HepG2 (cell line): Measurements from ENCODE around the gene PISD. TPM values are rescaled to one million over a fixed set of nuclear protein-coding genes. Genes with fewer than 3 reads are reported as not detected.

Experiments used
- ATAC-seq: fragments of 200-7000 bp; cut with Tn5 transposase; 3 replicates; pipeline ENCODE4 v1.9.1; 2020; ENCODE audit warnings: mild to moderate bottlenecking, moderate library complexity
- BruUV-seq: library from RNA; stranded (reverse); fragments of 400-500 nt; replicated peaks from 2 replicates; lab custom pipeline; 2021; lab: Mats Ljungman, UMichigan
- CTCF ChIA-PET: fragments of 300-600 bp; formaldehyde crosslinking; extraction: SDS; loops from one replicate; lab custom pipeline; 2021; ENCODE audit warnings: low total read pairs, inconsistent platforms, low intra/inter-chr PET ratio; lab: Yijun Ruan, JAX
- POLR2A ChIA-PET: fragments of 350-600 bp; sonication (Branson Sonifier 250); formaldehyde crosslinking; loops from one replicate; lab custom pipeline; 2020; ENCODE audit warnings: antibody characterized with exemption, inconsistent platforms; lab: Yijun Ruan, JAX
- DNase-seq: peaks from one replicate; pipeline ENCODE4 v3.0.0-alpha.2; 2015; ENCODE audit warnings: low spot score
- FAIRE-seq: peaks from 3 replicates; lab custom pipeline; 2011; peaks lifted over from hg19 to GRCh38; lab: Jason Lieb, UNC
- H2AFZ ChIP-seq: one replicate; pipeline ENCODE4 v1.6.1; 2011; ENCODE audit warnings: low read length, inconsistent platforms
- H3K27ac ChIP-seq: fragments of 300-600 bp; 3 replicates; pipeline ENCODE4 v1.8.0; 2011; ENCODE audit warnings: mixed run types, mild to moderate bottlenecking, mixed read lengths, low read length, inconsistent platforms; ENCODE audit not compliant: insufficient read depth; ENCODE audit errors: extremely low read length
- H3K27me3 ChIP-seq, 2 experiments: fragments of 200-600 bp in 1 of 2; 2 replicates in 1 of 2; 3 replicates in 1 of 2; pipeline versions ENCODE4 v1.6.0 to v1.8.0; 2011; ENCODE audit warnings: low read length in 2 of 2, mild to moderate bottlenecking in 2 of 2, moderate library complexity in 2 of 2, inconsistent platforms in 1 of 2; ENCODE audit not compliant: insufficient read depth in 2 of 2, control insufficient read depth in 1 of 2
- H3K36me3 ChIP-seq, 2 experiments: fragments of 200-600 bp in 1 of 2; replicated peaks in 1 of 2; 2 replicates in 1 of 2; 3 replicates in 1 of 2; pipeline versions ENCODE4 v1.5.1 to v1.8.0; 2011; ENCODE audit warnings: low read length in 2 of 2, inconsistent platforms in 1 of 2; ENCODE audit not compliant: insufficient read depth in 2 of 2, control insufficient read depth in 1 of 2
- H3K4me1 ChIP-seq: 2 replicates; pipeline ENCODE4 v1.5.1; 2012; ENCODE audit warnings: low read length, inconsistent platforms; ENCODE audit not compliant: insufficient read depth
- H3K4me2 ChIP-seq: 2 replicates; pipeline ENCODE4 v1.6.0; 2011; ENCODE audit warnings: low read depth, low read length, inconsistent platforms
- H3K4me3 ChIP-seq, 3 experiments: fragments of 200-600 bp in 1 of 3; sonication (generic), shearing (Covaris generic) in 1 of 3; replicated peaks in 1 of 3; 2 replicates each; pipeline ENCODE4 v1.5.1; 2011 to 2016; ENCODE audit warnings: low read length in 3 of 3, inconsistent platforms in 2 of 3, low read depth in 2 of 3, mild to moderate bottlenecking in 2 of 3, control low read depth in 1 of 3, mixed read lengths in 1 of 3; ENCODE audit not compliant: insufficient read depth in 1 of 3
- H3K79me2 ChIP-seq: one replicate; pipeline ENCODE4 v1.6.1; 2011; ENCODE audit warnings: low read length, inconsistent platforms; ENCODE audit not compliant: insufficient read depth
- H3K9ac ChIP-seq: 2 replicates; pipeline ENCODE4 v1.6.0; 2011; ENCODE audit warnings: mild to moderate bottlenecking, low read depth, low read length, inconsistent platforms; ENCODE audit not compliant: insufficient read depth
- H3K9me3 ChIP-seq: 2 replicates; pipeline ENCODE4 v1.5.1; 2012; ENCODE audit warnings: mild to moderate bottlenecking, low read length
- H4K20me1 ChIP-seq: 2 replicates; pipeline ENCODE4 v1.6.0; 2011; ENCODE audit warnings: inconsistent platforms, mild to moderate bottlenecking, low read length, moderate library complexity; ENCODE audit not compliant: insufficient read depth
- CBFB ChIP-seq: sonication (generic); formaldehyde crosslinking; IDR thresholded peaks from 2 replicates; pipeline ENCODE4 v1.4.0; 2020; ENCODE audit warnings: missing genetic modification reagents
- GATAD2A ChIP-seq: IDR thresholded peaks from 2 replicates; pipeline ENCODE4 v1.6.1; 2016
- HOXA9 ChIP-seq: sonication (generic); formaldehyde crosslinking; IDR thresholded peaks from 2 replicates; pipeline ENCODE4 v1.8.1; 2022; ENCODE audit warnings: missing genetic modification reagents, mild to moderate bottlenecking, moderate library complexity, borderline replicate concordance
- MED8 ChIP-seq: sonication (generic); formaldehyde crosslinking; IDR thresholded peaks from 2 replicates; pipeline ENCODE4 v1.8.1; 2023; ENCODE audit warnings: mild to moderate bottlenecking, missing genetic modification reagents; ENCODE audit not compliant: insufficient replicate concordance
- SP2 ChIP-seq: sonication (generic); formaldehyde crosslinking; IDR thresholded peaks from 2 replicates; pipeline ENCODE4 v1.5.1; 2020; ENCODE audit warnings: mild to moderate bottlenecking, missing genetic modification reagents
- STAG1 ChIP-seq: sonication (generic); formaldehyde crosslinking; IDR thresholded peaks from 2 replicates; pipeline ENCODE4 v1.4.0; 2020; ENCODE audit warnings: missing genetic modification reagents
- ZKSCAN5 ChIP-seq: sonication (generic); formaldehyde crosslinking; IDR thresholded peaks from 2 replicates; pipeline ENCODE4 v1.5.1; 2020; ENCODE audit warnings: mild to moderate bottlenecking, missing genetic modification reagents
- ZNF224 ChIP-seq: sonication (generic); formaldehyde crosslinking; IDR thresholded peaks from 2 replicates; pipeline ENCODE4 v1.5.0; 2020; ENCODE audit warnings: mild to moderate bottlenecking, missing genetic modification reagents
- ZNF225 ChIP-seq: sonication (generic); formaldehyde crosslinking; IDR thresholded peaks from 2 replicates; pipeline ENCODE4 v1.4.0; 2020; ENCODE audit warnings: mild to moderate bottlenecking, missing genetic modification reagents
- ZNF367 ChIP-seq: sonication (generic); formaldehyde crosslinking; IDR thresholded peaks from 2 replicates; pipeline ENCODE4 v1.4.0; 2020; ENCODE audit warnings: missing genetic modification reagents, borderline replicate concordance
- ZNF446 ChIP-seq: sonication (generic); formaldehyde crosslinking; IDR thresholded peaks from 2 replicates; pipeline ENCODE4 v1.5.0; 2020; ENCODE audit warnings: mild to moderate bottlenecking, missing genetic modification reagents
- ZNF468 ChIP-seq: sonication (generic); formaldehyde crosslinking; IDR thresholded peaks from 2 replicates; pipeline ENCODE4 v1.8.0; 2022; ENCODE audit warnings: mild to moderate bottlenecking, moderate library complexity, missing genetic modification reagents
- ZNF792 ChIP-seq: IDR thresholded peaks from 2 replicates; pipeline ENCODE4 v1.6.1; 2016
- ZSCAN9 ChIP-seq: IDR thresholded peaks from 2 replicates; pipeline ENCODE4 v1.6.1; 2016; ENCODE audit warnings: borderline replicate concordance
- whole genome bisulfite sequencing: methylation state at CpG from one replicate; pipeline ENCODE4 v1.1.6; 2017; ENCODE audit warnings: low lambda C conversion rate; 5-methylcytosine and 5-hydroxymethylcytosine counted together
- in situ Hi-C: cut with HindIII; loops from 2 replicates; pipeline ENCODE4 v1.10.0; 2017; ENCODE audit warnings: low pct_unique_long_range_greater_than_20kb; ENCODE audit not compliant: extremely low pct_ligation_motif_present
- intact Hi-C: fragments of 100-400 bp; cut with micrococcal nuclease; formaldehyde crosslinking; loops from one replicate; pipeline ENCODE4 v1.10.0; 2022; ENCODE audit not compliant: unreplicated experiment
- polyA plus RNA-seq, 8 experiments: library from polyadenylated mRNA; depleted of rRNA in 3 of 8; stranded (reverse) in 7 of 8; unstranded in 1 of 8; fragments of >200 nt; fragmentation: Illumina TruSeq in 4 of 8; extraction: Trizol in 4 of 8; gene quantifications; 2 replicates each; pipeline versions ENCODE4 v1.2.1 to v1.2.3, GENCODE V29; 2011 to 2016; ENCODE audit warnings: low read depth in 4 of 8, missing spikeins in 1 of 8, mixed read lengths in 1 of 8; ENCODE audit not compliant: insufficient read depth in 1 of 8
- total RNA-seq, 5 experiments: library from RNA; depleted of rRNA; stranded (reverse); fragments of >200 nt; fragmentation: Illumina TruSeq; extraction: Trizol; gene quantifications; 2 replicates each; pipeline ENCODE4 v1.2.3, GENCODE V29; 2016; ENCODE audit warnings: low read depth in 1 of 5
- TF ChIP-seq, protein P1 (sequence below): sonication (generic); formaldehyde crosslinking; IDR thresholded peaks from 2 replicates; pipeline ENCODE4 v1.4.0; 2020; ENCODE audit warnings: missing genetic modification reagents
- TF ChIP-seq, protein P2 (sequence below): sonication (generic); formaldehyde crosslinking; IDR thresholded peaks from 2 replicates; pipeline ENCODE4 v1.4.0; 2020; ENCODE audit warnings: mild to moderate bottlenecking, missing genetic modification reagents, borderline replicate concordance

The PISD gene
- total and polyA plus RNA-seq, 2 of the 13 experiments (the other 11 are each of a cell fraction or from before 2014, with no cell fraction given): 30.1 to 47.7 TPM

DNA sequence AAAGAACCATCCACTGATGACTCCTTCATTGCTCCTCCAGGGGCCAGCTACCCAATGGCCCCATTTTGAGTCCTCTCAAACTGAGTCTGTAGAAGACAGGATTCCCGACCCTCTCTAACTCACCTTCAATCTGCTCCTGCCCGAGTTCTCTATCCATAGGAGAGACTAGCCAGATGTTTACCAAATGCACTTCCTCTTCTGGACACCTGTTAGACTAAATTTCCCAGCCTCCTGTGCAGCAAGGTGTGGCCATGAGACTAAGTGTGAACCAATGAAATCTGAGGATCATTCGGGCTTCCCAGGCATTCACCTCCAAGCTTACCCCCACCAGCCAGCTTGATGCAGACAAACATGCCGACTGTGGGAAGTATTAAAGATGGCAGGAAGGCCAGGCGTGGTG lies 7.6 kb downstream of the PISD start:
- H3K9ac ChIP-seq: no peak overlapping the region
- H3K4me2 ChIP-seq: no peak overlapping the region
- no peaks in the 10 kb centered on the region for H3K9me3 ChIP-seq
- H2AFZ ChIP-seq: no peak overlapping the region
- ATAC-seq: no peak
- no peaks in the 10 kb centered on the region for H3K27me3 ChIP-seq
- no peak for DNase-seq
- ChIA-PET CTCF (no interaction called here), POLR2A (interaction anchor here (0.7 kb wide), 1 partner anchor 207 kb away, joined by 5 read pairs; no protein-coding TSS in a partner anchor)
- intact Hi-C loops (no loop called here), in situ Hi-C loops (loop anchor here (25.0 kb wide), 1 partner anchor 433 kb away; no protein-coding TSS in a partner anchor)
- H3K79me2 ChIP-seq: peaks cover 83% of the 10 kb centered on the region
- H3K36me3 ChIP-seq: peaks cover 2 to 8% of the 10 kb centered on the region in 2 experiments; a peak in 4 of 5 replicates
- FAIRE-seq: no peak
- H3K4me3 ChIP-seq: no peak overlapping the region
- H3K4me1 ChIP-seq: peaks cover 37% of the 10 kb centered on the region
- peaks cover 26% of the 10 kb centered on the region for H4K20me1 ChIP-seq
- no peak overlapping the region for H3K27ac ChIP-seq
- 98% methylated on average over 5 of the region's 5 CpGs for WGBS
- no TSS peak for BruUV-seq
- TF ChIP-seq SP2 (CRISPR knock-in tag) (no peak), MED8 (CRISPR knock-in tag) (no peak), STAG1 (no peak), ZNF792 (CRISPR knock-in tag) (no peak), ZKSCAN5 (CRISPR knock-in tag) (no peak), ZNF468 (CRISPR knock-in tag) (no peak), ZNF225 (CRISPR knock-in tag) (no peak), CBFB (CRISPR knock-in tag) (no peak), GATAD2A (CRISPR knock-in tag) (no peak), ZNF224 (CRISPR knock-in tag) (no peak), HOXA9 (CRISPR knock-in tag) (no peak), ZSCAN9 (CRISPR knock-in tag) (no peak), ZNF367 (CRISPR knock-in tag) (no peak), ZNF446 (CRISPR knock-in tag) (no peak)
- TF ChIP-seq, protein P1, sequence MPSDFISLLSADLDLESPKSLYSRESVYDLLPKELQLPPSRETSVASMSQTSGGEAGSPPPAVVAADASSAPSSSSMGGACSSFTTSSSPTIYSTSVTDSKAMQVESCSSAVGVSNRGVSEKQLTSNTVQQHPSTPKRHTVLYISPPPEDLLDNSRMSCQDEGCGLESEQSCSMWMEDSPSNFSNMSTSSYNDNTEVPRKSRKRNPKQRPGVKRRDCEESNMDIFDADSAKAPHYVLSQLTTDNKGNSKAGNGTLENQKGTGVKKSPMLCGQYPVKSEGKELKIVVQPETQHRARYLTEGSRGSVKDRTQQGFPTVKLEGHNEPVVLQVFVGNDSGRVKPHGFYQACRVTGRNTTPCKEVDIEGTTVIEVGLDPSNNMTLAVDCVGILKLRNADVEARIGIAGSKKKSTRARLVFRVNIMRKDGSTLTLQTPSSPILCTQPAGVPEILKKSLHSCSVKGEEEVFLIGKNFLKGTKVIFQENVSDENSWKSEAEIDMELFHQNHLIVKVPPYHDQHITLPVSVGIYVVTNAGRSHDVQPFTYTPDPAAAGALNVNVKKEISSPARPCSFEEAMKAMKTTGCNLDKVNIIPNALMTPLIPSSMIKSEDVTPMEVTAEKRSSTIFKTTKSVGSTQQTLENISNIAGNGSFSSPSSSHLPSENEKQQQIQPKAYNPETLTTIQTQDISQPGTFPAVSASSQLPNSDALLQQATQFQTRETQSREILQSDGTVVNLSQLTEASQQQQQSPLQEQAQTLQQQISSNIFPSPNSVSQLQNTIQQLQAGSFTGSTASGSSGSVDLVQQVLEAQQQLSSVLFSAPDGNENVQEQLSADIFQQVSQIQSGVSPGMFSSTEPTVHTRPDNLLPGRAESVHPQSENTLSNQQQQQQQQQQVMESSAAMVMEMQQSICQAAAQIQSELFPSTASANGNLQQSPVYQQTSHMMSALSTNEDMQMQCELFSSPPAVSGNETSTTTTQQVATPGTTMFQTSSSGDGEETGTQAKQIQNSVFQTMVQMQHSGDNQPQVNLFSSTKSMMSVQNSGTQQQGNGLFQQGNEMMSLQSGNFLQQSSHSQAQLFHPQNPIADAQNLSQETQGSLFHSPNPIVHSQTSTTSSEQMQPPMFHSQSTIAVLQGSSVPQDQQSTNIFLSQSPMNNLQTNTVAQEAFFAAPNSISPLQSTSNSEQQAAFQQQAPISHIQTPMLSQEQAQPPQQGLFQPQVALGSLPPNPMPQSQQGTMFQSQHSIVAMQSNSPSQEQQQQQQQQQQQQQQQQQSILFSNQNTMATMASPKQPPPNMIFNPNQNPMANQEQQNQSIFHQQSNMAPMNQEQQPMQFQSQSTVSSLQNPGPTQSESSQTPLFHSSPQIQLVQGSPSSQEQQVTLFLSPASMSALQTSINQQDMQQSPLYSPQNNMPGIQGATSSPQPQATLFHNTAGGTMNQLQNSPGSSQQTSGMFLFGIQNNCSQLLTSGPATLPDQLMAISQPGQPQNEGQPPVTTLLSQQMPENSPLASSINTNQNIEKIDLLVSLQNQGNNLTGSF: no peak
- TF ChIP-seq, protein P2, sequence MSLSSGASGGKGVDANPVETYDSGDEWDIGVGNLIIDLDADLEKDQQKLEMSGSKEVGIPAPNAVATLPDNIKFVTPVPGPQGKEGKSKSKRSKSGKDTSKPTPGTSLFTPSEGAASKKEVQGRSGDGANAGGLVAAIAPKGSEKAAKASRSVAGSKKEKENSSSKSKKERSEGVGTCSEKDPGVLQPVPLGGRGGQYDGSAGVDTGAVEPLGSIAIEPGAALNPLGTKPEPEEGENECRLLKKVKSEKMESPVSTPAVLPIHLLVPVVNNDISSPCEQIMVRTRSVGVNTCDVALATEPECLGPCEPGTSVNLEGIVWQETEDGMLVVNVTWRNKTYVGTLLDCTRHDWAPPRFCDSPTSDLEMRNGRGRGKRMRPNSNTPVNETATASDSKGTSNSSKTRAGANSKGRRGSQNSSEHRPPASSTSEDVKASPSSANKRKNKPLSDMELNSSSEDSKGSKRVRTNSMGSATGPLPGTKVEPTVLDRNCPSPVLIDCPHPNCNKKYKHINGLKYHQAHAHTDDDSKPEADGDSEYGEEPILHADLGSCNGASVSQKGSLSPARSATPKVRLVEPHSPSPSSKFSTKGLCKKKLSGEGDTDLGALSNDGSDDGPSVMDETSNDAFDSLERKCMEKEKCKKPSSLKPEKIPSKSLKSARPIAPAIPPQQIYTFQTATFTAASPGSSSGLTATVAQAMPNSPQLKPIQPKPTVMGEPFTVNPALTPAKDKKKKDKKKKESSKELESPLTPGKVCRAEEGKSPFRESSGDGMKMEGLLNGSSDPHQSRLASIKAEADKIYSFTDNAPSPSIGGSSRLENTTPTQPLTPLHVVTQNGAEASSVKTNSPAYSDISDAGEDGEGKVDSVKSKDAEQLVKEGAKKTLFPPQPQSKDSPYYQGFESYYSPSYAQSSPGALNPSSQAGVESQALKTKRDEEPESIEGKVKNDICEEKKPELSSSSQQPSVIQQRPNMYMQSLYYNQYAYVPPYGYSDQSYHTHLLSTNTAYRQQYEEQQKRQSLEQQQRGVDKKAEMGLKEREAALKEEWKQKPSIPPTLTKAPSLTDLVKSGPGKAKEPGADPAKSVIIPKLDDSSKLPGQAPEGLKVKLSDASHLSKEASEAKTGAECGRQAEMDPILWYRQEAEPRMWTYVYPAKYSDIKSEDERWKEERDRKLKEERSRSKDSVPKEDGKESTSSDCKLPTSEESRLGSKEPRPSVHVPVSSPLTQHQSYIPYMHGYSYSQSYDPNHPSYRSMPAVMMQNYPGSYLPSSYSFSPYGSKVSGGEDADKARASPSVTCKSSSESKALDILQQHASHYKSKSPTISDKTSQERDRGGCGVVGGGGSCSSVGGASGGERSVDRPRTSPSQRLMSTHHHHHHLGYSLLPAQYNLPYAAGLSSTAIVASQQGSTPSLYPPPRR (CRISPR knock-in tag): no peak
